Measurements from ENCODE around the gene UCKL1. TPM values are rescaled to one million over a fixed set of nuclear protein-coding genes. Genes with fewer than 3 reads are reported as not detected.
A peak's percentile ranks its signal among the peaks of the same experiment; 100 is the strongest.

The UCKL1 gene
- total RNA-seq, 4 donors from 2014 or later: 31.2 to 96.0 (median 50.0) TPM

DNA sequence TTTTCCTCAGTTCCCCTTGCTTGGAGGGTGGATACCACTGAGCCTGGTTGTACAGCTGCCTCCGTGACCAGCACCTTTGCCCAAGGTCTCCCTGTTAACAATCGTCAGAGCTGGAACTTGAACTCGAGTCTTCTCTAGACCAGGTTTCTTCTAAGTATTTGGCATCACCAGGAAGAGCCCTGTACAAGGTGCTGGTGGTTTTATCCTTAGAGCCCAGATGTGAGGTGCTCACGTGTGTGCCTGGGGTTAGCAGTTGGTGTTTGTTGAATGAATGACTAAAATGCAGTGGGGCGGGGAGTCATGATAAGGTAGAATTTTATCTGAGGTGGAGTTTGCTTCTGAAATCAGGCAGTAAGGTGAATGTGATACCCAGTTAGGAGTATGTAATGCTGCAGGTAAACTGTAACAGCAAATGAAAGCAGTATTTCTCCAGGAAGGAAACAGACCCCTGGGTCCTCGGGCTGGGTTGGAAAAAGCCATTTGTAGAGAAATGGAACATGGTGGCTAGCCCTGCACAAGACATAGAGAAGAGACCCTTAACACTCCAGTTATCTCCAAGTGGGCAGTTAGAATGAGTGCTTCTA, 58.1 kb downstream of the UCKL1 start:
- peaks cover 0 to 7% (median 0%) of the 10 kb centered on the region in 3 donors for H3K36me3 ChIP-seq
- H3K27me3 ChIP-seq: no peaks in the 10 kb centered on the region
- peaks cover 0 to 66% (median 16%) of the 10 kb centered on the region in 4 donors for H3K4me1 ChIP-seq

DNA sequence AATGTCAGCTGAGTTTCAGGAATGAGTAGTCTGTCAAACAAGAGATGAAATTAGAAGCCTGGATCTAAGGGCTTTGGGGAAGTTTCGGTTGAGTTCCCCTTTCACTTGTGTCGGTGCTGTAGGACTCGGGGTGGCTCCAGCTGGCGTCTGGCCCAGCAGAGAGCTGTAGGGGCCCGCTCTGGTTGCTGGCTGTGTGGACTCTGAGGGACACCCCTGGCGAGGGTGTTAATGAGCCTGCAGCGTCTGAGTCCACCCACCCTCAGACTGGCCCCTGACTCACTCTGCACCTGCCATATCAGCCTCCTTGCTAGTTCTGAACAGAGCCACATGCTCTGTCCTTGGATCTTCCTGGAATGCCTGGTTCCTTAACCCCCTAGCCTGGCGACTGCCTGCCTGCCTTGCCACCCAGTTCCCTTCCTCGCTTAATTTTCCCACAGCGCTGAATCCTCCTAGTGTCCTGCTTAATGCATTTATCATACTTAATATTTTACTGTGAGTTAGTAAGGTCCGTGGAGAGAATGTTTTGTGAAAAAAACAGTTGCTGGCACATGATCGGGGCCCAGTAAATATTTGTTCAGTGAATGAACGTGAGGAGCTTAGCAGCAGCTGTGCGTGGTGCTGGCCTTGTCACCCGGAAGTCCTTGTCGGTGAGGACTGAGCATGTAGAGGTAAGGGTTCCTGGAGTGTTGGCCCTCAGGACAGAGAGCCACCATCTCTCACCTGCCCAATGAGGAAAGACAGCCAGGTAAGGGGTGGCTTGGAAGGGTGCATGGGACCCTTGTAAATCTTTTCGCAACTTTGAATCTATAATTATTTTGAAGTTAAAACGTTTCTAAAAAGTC, 59.7 kb downstream of the UCKL1 start:
- peak; percentile 24 to 37 for DNase-seq (ENCODE audit: low spot score in 2 of 2)
- Histone ChIP-seq H3K4me1 (peaks cover 0 to 59% (median 16%) of the 10 kb centered on the region in 4 donors), H3K4me3 (peak overlapping the region; percentile 41 to 77 (median 59)), H3K9me3 (no peaks in the 10 kb centered on the region), H3K27me3 (no peaks in the 10 kb centered on the region), H3K27ac (peak overlapping the region in 3 of 4 donors; percentile 81 to 87 (median 82)), H3K36me3 (peaks cover 0 to 19% (median 0%) of the 10 kb centered on the region in 3 donors)
- 16 to 18% methylated on average over 18 of the region's 18 CpGs for WGBS, 2 donors
- TF ChIP-seq EP300 (IDR thresholded peaks at IDR 0.05) (no peak), POLR2A (IDR thresholded peaks at IDR 0.05) (no peak)
- TF ChIP-seq, protein P1, sequence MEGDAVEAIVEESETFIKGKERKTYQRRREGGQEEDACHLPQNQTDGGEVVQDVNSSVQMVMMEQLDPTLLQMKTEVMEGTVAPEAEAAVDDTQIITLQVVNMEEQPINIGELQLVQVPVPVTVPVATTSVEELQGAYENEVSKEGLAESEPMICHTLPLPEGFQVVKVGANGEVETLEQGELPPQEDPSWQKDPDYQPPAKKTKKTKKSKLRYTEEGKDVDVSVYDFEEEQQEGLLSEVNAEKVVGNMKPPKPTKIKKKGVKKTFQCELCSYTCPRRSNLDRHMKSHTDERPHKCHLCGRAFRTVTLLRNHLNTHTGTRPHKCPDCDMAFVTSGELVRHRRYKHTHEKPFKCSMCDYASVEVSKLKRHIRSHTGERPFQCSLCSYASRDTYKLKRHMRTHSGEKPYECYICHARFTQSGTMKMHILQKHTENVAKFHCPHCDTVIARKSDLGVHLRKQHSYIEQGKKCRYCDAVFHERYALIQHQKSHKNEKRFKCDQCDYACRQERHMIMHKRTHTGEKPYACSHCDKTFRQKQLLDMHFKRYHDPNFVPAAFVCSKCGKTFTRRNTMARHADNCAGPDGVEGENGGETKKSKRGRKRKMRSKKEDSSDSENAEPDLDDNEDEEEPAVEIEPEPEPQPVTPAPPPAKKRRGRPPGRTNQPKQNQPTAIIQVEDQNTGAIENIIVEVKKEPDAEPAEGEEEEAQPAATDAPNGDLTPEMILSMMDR (IDR thresholded peaks at IDR 0.05): no peak

More for the DNA sequence above, 58.1 kb downstream of the UCKL1 start:
- Histone ChIP-seq H3K4me3 (no peak overlapping the region), H3K9me3 (no peaks in the 10 kb centered on the region), H3K27ac (no peak overlapping the region)
- WGBS, 2 donors: 87 to 94% methylated on average over 6 of the region's 6 CpGs
- TF ChIP-seq, protein P1 (IDR thresholded peaks at IDR 0.05): no peak
- TF ChIP-seq EP300 (IDR thresholded peaks at IDR 0.05) (no peak), POLR2A (IDR thresholded peaks at IDR 0.05) (no peak)
- no peak for DNase-seq (ENCODE audit: low spot score in 2 of 2)

DNA sequence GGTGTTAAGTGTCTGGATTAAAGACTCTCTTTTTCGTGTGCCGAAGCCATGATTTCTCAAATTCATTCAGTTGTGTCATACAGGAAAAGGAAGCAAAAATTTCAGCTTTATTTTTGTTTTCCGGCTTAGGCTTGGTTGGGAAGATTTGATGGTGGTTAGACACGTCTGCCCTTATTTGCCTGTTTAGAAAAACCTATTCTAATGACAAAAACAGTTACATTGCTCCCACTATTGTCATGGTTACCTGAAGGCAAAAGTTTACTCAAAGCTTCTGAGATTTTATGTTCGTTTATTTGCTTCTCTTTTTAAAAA, 60.3 kb downstream of the UCKL1 start:
- Histone ChIP-seq H3K27ac (peak overlapping the region in 3 of 4 donors; percentile 81 to 87 (median 82)), H3K4me1 (peaks cover 0 to 53% (median 16%) of the 10 kb centered on the region in 4 donors), H3K9me3 (no peaks in the 10 kb centered on the region), H3K27me3 (no peaks in the 10 kb centered on the region), H3K4me3 (peak overlapping the region; percentile 41 to 77 (median 59)), H3K36me3 (peaks cover 0 to 24% (median 0%) of the 10 kb centered on the region in 3 donors)
- no peak for DNase-seq (ENCODE audit: low spot score in 2 of 2)
- TF ChIP-seq, protein P1 (IDR thresholded peaks at IDR 0.05): no peak
- TF ChIP-seq EP300 (IDR thresholded peaks at IDR 0.05) (no peak), POLR2A (IDR thresholded peaks at IDR 0.05) (no peak)
- WGBS, 2 donors: 1% methylated on average over 5 of the region's 5 CpGs

DNA sequence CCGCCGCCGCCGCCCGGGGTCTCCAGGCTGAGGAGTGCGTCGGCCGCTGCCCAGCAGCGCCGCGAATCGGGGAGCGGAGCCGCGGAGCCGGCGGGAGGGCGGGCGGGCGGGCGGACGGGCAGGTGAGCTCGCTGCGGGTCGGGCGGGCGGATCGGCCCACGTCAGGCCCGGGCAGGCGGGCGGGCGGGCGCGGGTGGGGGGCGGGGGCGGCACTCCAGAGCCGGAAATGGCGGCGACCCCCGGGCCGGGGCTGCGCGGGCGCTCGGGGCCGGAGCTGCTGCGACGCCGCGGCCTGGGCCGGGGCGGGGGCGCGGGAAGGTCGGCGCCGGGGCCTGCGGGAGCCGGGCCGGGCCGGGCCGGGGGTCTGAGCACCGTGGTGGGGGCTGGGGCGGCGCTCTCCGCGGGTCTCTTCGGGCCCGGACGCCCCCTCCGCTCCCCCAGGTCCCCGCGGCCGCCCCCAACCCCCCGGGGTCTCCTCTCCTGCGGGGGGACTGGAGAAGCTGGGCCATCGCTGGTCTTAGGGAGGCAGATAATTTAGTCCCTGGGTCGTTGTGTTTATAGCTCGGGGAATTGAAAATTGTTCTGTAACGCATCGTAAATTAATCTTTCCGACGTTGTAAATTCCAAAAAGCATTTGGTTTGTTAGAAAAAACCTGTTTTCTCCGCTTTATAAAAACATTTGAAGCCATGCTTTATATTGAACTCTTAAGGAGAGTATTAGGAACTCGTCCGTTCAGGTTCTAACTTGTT, 60.8 kb downstream of the UCKL1 start:
- Histone ChIP-seq H3K4me3 (peak overlapping the region; percentile 41 to 77 (median 59)), H3K36me3 (peaks cover 0 to 30% (median 0%) of the 10 kb centered on the region in 3 donors), H3K4me1 (peaks cover 0 to 48% (median 14%) of the 10 kb centered on the region in 4 donors), H3K27ac (peak overlapping the region in 3 of 4 donors; percentile 81 to 87 (median 82)), H3K27me3 (no peaks in the 10 kb centered on the region), H3K9me3 (no peaks in the 10 kb centered on the region)
- WGBS, 2 donors: 1 to 2% methylated on average over 38 to 53 of the region's 87 CpGs
- DNase-seq (ENCODE audit: low spot score in 2 of 2): no peak
- TF ChIP-seq EP300 (IDR thresholded peaks at IDR 0.05) (no peak), POLR2A (IDR thresholded peaks at IDR 0.05) (no peak)
- TF ChIP-seq, protein P1 (IDR thresholded peaks at IDR 0.05): no peak
